NCI-H524 treated with DMSO at 0.1 percent for 48 hours (cell line): Measurements from ENCODE around the gene TRIM14.
A peak's percentile ranks its signal among the peaks of the same experiment; 100 is the strongest.

Source experiments
- DNase-seq: peaks from one replicate; lab custom pipeline; 2025; lab: John Stamatoyannopoulos, UW

Gene TRIM14, protein sequence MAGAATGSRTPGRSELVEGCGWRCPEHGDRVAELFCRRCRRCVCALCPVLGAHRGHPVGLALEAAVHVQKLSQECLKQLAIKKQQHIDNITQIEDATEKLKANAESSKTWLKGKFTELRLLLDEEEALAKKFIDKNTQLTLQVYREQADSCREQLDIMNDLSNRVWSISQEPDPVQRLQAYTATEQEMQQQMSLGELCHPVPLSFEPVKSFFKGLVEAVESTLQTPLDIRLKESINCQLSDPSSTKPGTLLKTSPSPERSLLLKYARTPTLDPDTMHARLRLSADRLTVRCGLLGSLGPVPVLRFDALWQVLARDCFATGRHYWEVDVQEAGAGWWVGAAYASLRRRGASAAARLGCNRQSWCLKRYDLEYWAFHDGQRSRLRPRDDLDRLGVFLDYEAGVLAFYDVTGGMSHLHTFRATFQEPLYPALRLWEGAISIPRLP

DNA sequence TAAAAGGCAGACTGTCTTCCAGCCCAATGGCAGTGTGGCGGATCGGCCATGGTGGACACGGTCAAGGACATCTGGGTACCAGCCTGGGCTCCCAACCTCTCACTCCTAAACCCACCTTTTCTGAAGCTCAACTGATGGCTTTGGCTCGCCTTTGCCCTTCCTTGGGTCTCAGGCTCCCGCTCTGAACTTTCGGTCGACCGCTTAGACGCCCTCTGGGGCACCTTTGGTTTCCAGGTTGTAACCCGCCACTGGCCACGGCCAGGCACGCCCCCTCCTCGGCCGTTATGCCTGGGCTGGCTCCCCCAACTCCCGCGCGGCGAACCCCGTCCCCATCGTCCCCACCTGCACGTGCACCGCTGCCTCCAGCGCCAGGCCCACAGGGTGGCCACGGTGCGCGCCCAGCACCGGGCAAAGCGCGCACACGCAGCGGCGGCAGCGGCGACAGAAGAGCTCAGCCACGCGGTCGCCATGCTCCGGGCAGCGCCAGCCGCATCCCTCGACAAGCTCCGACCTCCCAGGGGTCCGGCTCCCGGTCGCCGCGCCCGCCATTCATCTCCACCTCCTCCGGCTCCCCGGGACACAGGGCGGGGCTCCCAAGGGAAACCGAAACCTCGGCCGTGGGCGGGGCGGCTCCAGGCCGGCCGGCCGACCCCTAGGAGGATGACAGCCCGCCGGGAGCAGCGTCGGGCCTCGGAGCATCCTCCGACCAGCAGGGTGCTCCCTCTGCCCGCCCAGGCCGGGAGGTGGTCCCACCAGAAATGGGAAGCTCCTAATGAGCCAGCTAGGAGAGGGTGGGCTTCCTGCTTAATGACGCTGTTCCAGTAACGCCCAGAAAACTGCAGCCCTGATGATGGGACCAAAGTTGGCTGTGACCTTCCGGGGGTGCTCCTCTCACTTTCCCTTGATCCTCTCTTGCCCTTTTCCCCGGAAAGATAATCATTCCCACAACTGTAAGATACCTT, at the start of gene TRIM14:
Gene TRIM14, minus strand, starts transcription at position 583 of the 962 bp plus-strand sequence. Its CDS starts 34 bp downstream, at position 549.
- peak; percentile 31 for DNase-seq

DNA sequence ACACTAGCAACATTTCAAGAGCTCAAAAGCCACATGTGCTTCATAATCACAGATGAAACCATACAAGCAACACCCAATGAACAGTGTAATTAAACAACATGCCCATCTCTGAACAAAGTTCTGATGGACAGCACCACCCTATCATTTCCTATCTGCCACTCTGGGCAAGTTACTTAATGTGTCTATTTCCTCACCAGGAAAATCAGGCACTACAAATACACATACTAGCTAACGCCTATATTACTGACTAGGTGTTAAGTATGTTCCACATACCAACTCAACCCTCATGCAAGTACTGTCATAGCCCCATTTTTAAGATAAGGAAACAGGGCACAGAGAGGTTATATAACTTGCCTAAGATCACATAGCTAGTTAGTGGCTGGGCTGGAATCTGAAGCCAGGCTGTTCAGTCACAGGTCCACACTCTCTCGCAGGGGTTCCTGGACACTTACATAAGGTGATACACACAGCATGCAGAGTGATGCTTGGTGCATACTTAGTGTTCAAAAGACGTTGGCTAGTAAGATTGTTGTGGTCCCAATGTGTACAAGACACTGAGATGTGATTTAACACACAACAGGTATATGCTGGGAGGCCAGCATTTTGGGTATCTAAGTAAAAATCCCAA, 49.2 kb upstream of the TRIM14 start:
- DNase-seq = no peak

DNA sequence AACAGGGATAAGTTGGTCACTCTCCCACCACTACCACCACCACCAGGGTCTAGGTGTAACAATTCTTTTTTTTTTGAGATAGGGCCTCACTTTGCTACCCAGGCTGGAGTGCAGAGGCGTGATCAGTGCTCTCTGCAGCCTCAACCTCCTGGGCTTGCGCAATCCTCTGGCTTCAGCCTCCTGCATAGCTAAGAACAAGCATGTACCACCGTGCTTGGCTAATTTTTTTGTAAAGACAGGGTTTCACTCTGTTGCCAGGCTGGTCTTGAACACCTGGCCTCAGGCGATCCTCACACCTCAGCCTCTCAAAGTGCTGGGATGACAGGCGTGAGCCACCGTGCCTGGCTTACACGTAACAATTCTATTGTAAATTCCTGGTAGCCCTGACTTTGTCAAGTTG, 45.9 kb upstream of the TRIM14 start:
- DNase-seq = no peak

DNA sequence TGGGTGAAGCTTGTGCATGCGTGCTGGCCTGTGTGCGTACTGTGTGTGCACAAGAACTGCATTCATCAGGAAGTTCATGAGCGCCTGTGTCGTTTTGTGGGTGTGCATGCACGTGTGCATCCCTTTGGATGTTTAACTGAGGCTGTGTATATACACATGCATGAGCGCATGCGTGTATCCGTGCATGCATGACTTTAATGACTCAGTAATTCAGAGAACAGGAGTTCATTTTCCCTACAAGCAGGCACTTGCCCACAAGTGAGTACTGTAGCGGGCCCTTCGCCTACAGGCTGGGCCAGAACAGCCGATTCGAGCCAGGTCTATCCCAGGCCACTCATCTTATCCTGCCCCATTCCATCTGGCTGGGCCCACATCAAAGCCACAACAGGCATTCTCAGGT, 43.6 kb upstream of the TRIM14 start:
- DNase-seq = no peak

DNA sequence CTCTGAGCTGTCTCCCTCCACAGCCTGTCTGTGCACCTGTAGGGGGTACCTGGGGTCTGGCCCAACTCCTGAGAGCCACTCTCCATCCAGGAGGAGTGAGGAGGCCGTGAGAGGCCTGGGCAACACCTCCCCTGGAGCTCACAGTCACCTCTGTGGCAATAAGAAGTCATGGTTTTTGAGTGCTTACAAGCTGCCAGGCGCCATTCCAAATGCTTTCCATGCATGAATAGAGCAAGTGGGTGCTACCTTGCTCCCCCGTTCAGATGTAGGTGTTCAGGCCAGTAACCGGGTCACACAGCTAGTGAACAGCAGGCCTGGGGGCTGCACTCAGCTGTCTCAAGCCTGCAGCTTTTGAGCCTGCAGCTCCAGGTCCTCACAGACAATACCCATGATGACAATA, 42.8 kb upstream of the TRIM14 start:
- no peak for DNase-seq

DNA sequence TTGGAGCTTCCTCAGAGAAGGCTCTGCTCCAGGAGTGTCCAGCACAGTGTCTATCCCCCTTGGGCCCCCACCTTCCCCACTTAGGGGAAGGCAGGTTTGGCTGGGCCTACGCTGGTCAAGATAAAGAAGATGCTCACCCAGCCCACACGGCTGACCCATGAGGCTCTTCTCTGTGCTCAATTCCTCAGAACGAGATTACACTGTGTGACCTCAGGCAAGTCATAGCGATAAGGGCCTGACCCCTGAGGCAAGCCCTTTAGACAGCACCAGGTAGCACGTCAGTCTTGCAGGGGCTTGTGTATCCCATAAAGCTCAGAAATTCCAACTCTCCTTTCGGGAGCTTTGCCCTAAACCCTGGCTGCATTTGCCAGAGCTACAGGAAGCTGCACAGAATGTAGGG, 40.8 kb upstream of the TRIM14 start:
- DNase-seq = no peak

DNA sequence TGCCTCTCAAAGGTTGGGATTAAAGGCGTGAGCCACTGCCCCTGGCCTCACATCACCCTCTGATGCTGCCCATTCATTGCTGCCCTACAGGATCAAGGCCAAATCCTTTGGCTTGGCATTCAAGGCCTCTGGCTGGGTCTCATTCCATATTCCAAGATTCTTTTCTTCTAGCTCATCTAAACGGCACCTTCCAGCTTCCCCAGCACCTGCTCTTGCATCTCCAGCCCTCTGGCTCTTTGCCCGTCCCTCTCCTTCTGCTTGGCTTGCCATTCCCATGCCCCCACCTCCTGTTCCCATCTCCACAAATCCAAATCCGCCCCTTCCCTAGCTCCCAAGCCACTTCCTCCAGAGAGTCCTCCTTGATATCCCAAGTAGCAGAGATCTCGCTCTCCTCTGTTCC, 40.3 kb upstream of the TRIM14 start:
- DNase-seq = no peak

DNA sequence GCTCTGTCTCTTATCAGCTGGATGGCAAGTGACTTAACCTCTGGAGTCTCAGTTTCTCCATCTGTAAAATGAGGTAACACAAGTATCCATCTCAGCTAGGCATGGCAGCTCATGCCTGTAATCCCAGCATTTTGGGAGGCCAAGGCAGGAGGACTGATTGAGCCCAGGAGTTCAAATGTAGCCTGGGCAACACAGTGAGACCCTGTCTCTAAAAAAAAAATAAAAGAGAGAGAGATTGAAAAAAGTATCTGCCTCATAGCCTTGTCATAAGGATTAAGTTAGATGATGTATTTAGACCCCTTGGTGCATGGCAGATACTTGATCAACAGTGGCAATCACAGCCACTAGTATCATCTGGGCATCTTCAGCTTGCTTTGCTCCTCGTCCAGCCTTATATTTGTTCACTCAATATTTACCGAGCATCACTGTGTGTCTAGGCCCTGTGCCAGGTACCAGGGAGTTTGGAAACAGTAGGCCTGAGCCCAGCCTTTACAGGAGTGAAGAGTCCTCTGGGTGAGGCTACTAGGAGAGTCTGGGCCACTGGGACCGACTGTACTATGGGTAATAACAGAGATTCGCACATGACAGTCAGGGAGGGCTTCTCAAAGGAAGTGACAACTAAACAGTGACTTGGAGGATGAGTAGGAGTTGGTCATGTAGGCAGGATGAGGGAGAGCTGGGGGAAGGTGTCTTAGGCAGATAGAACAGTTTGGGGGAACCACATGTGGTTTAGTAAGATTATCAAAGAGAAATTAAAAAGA, 39.2 kb upstream of the TRIM14 start:
- no peak for DNase-seq

DNA sequence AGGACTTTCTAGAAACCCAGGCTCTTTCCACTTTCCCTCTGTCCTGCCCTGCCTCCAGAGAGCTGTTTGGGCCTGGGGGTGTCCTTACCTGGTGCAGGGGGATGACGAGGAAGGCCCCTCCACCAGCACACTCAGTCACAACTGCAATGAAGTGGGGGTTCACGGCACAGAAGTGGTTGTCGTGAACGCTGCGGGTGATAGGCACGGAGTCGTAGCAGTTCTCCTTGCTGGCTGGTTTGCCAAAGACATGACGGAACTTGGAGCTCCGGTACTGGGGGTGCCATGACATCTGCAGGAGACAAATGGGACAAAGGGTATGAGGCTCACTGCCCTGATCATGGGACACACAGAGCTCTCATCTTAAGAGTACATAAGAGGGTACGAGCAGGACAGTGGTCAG, 38.4 kb upstream of the TRIM14 start:
- DNase-seq = no peak

DNA sequence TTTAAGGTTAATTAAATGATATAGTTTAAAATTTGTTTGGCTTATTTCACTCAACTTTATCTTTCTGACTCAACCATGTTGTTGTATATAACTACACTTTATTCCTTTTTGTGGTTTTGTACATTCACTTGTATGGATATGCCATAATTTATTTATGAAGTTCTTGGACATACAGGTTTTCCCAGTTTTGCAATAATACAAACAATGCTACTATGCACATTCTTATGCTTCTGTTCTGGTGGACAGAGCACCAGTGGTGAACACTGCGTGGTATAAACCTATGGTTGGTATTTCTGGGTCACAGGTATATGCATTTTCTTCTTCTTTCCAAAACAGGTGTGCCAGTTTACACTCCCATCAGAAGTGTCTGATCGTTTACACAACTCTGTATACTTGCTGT, 35.7 kb upstream of the TRIM14 start:
- DNase-seq = no peak

DNA sequence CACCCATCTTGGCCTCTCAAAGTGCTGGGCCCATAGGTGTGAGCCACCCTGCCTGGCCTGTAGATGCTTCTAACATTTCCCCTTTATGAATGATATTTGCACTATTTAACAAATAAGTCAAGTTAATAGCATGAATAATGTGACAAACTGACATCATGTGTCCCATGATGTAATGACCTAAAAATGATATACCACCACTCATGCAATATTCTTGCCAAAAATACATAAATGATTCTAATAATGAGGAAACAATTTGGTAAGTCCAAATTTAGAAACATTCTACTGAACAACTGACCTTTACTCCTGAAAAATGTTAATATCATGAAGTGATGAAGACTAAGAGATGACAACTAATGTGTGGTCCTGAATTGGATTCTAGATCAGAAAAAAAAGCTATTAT, 33.5 kb upstream of the TRIM14 start:
- no peak for DNase-seq

DNA sequence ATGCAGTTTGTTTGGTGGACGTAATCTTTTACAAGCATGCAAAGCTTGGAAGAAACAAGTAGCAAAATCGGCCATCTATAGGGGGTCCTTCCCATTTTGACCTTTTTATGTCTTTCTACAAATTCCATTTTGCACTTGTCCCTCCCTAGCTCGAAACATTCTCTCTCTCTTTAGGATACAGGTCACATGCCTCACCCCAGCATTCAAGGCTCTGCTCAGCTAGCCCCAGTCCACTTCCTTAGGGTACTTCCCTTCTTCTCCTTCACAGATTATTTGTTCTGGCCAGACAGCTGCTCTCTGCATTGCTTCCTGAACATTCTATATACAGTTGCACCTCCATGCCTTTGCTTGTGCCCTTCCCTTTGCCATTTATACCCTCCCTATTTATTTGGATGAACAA, 31.7 kb upstream of the TRIM14 start:
- DNase-seq = no peak

DNA sequence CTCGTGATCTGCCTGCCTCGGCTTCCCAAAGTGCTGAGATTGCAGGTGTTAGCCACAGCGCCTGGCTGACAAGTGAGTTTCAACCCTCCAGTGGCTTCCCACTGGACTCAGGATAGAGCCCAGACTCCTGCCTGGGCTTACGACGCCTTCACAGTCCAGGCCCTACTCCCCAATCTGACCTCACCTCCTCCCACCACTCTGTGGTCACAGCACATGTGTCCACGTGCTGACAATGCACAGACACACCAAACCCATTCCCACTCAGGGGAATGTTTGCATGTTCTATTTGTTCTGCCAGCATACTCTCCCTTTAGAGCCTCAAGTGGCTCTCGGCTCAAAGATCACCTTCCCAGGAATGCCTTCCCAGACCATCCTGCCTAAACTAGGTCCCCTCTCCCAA, 31.1 kb upstream of the TRIM14 start:
- no peak for DNase-seq

DNA sequence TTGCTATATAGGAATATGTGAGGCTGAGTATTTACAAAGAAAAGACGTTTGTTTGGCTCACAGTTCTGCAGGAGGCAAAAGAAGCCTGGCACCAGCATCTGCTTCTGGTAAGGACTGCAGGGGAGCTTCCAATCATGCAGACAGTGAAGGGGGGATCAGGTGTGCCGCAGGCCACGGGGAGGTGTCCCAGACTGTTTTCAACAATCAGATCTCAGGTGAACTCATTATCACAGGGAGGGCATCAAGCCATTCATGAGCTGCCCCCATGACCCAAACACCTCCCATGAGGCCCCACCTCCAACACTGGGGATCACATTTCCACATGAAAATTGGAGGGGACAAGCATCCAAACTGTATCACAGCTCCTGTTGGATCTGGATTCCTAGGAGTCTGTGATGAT, 30.4 kb upstream of the TRIM14 start:
- DNase-seq = no peak

DNA sequence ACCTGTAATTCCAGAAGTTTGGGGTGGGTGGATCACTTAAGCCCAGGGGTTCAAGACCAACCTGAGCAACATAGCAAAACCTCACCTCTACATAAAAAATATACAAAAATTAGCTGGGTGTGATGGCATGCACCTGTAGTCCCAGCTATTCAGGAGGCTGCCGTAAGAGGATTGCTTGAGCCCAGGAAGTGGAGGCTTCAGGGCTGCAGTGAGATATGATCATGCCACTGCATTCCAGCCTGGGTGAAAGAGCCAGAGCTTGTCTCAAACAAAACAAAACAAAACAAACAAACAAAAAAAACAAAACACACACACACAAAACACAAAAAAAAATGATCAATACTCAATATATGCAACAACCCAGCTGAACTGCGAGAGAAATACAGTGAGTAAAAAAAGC, 29.5 kb upstream of the TRIM14 start:
- no peak for DNase-seq

DNA sequence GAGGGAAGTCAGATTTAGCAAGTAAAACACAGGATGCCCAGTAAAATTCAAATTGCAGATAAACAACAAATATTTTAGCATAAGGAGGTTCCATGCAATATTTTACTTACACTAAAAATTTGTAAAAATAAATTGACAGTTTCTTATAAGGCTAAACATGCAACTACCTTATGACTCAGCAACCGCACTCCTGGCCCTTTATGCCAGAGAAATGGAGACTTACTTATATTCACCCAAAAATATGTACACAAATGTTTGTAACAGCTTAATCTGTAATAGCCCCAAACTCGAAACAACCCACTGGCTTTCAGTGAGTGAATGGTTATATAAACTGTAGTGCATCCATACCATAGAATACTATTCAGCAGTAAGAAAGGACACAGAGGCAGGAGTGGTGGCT, 28.6 kb upstream of the TRIM14 start:
- DNase-seq = no peak

DNA sequence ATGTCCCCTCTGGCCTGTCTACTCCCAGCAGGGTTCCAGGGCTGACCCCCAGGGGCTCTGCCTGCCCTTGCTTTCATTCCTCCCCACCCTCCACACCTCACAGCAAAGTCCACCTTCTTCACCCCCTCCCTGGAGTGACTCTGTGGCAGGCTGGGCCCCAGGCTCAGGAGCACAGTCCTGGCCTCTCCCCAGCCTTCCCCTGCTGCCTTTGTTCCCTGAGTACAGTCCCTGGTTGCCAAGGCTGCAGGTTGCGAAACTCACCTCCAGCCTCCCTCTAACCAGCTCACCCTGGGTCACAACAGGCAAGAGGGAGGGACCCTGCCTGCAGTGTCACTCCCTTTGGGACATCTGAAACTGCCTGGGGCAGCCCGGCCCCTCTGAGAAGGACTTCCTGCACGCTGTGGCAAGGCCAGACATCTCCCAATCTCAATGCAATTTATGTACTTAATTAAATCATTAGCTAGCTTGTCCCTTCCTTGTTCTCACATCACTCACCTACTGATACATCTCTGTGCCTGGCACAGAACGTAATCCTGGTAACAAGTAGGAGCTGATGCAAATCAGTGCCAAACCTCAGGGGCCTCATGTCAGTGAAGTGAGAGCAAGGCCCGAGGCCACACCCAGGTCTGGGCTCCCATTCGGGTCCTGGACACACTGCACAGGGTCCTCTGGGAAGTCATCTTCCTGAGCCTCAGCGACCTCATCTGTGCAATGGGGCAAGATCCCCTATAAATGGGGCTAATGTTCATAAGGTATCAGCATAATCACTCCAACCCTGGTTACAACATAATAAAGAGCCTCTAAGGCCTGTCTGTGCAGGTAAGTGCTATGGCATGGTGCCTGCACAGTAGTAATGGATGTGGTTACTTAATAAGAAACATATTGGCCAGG, 27.3 kb upstream of the TRIM14 start:
- no peak for DNase-seq

DNA sequence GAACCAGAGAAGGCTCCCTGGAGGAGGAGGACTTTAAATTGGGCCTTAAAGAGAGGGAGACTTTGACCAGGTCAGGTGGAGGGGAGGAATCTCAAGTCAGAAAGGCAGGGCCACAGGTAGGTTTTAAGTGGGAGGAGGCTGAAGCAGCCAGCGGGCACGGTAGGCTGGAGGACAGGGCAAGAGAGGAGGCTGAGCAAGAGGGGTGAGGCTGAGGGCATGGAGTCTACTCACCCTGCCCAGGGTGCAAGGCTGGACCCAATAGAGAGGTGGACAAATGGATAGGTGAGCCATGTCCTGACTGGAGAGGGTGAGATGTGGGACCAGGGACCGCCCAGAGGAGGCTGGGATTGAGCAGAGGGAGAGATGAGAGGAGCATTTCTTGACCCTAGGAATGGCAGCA, 25.6 kb upstream of the TRIM14 start:
- DNase-seq = no peak

DNA sequence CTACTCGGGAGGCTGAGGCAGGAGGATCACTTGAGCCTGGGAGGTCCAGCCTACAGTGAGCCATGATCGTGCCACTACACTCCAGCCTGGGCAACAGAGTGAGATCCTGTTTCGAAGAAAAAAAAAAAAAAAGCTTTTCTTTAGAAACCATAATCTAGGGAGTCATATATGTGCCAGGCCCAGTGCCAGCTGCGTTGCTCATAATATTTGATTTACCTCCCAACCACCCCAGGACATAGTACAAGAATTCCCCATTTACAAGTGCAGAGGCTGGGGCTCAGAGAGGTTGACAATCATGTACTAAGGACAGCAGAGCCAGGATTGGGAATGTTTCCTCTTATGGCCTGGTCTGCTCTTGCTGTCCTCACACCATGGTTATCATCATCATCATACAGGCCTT, 25.1 kb upstream of the TRIM14 start:
- no peak for DNase-seq

DNA sequence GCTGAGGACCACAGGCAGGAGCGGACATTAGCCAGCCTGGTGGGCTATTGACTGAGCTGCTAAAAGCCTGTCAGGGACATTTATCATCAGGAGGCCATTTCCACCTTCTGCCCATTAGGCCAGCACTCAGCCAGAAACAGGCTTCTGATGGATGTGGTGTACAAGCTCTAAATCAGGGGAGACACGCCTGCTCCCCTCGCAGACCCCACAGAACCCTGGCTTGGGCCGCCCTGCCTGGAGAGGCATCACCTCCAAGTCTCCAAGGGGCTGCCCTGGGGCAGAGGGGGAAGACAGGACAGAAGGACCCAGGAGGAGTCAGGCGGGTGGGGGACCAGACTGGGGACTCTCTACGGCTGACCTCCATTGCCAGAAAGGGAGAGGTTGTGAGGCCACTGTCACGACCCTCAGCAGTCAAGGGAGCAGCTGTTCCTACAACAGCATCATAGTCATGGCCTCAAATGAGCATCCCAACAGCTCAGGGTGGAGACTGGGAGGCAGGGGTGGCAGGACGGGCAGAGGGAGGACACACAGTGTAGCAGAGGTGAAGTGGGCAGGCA, 24.0 kb upstream of the TRIM14 start:
- no peak for DNase-seq
